ENCODE measurements around the gene WWOX. TPM values are rescaled to one million over a fixed set of nuclear protein-coding genes. Genes with fewer than 3 reads are reported as not detected.

The WWOX gene
- total and polyA plus RNA-seq, 2 of the 4 experiments (the other 2 are of a cell fraction) = 2.7 to 5.4 TPM

- no peak for ATAC-seq (ENCODE audit: low read depth)
- H3K56ac ChIP-seq (ENCODE audit: extremely low read depth, insufficient read depth, low read length) = no peak overlapping the region
- H2BK15ac ChIP-seq (ENCODE audit: low read depth, low read length) = no peak overlapping the region
- no peak overlapping the region for H3K9ac ChIP-seq (ENCODE audit: low read depth, low read length)
- H4K8ac ChIP-seq (ENCODE audit: low read depth in 2 of 2, low read length in 2 of 2) = no peak overlapping the region
- H3K23ac ChIP-seq (ENCODE audit: low read depth, low read length) = no peak overlapping the region
- H3K14ac ChIP-seq (replicated peaks; ENCODE audit: low read depth, low read length) = no peak overlapping the region
- H2BK20ac ChIP-seq (ENCODE audit: low read depth, low read length) = no peak overlapping the region
- peaks cover 24% of the 10 kb centered on the region for H3K9me3 ChIP-seq (ENCODE audit: control insufficient read depth, insufficient read depth, low read length)
- H3K27me3 ChIP-seq (ENCODE audit: control insufficient read depth, insufficient read depth, low read length) = no peaks in the 10 kb centered on the region
- no peaks in the 10 kb centered on the region for H4K20me1 ChIP-seq (ENCODE audit: insufficient read depth, low read length)
- no peak overlapping the region for H2AK5ac ChIP-seq (ENCODE audit: low read depth, low read length)
- dilution Hi-C loops (cut with HindIII; ENCODE audit: low sequenced_read_pairs, unreplicated experiment) = no loop called here
- ChIA-PET CTCF (no interaction called here), POLR2A (ENCODE audit: unreplicated experiment) (no interaction called here)
- in situ Hi-C loops (cut with MboI; ENCODE audit: low sequenced_read_pairs) = no loop called here
- H4K91ac ChIP-seq (ENCODE audit: insufficient read depth, low read depth, low read length) = no peak overlapping the region
- no peak overlapping the region for H2BK5ac ChIP-seq (ENCODE audit: low read depth, low read length, poor library complexity, severe bottlenecking)
- DNase-seq = no peak
- no peak for TF ChIP-seq MXI1 (IDR thresholded peaks at IDR 0.05; ENCODE audit: borderline replicate concordance, low read depth, low read length)
- TF ChIP-seq RCOR1 (IDR thresholded peaks at IDR 0.05; ENCODE audit: insufficient replicate concordance, low read length) = no peak
- TF ChIP-seq RAD21 (IDR thresholded peaks at IDR 0.05; ENCODE audit: low read length) = no peak
- no peak for TF ChIP-seq MAFK (IDR thresholded peaks at IDR 0.05; ENCODE audit: low read depth, low read length)
- TF ChIP-seq SMC3 (IDR thresholded peaks at IDR 0.05; ENCODE audit: low read depth, low read length) = no peak
- no peak for TF ChIP-seq MAZ (IDR thresholded peaks at IDR 0.05; ENCODE audit: borderline replicate concordance, low read depth, low read length)
- no peak for TF ChIP-seq CTCF (conservative IDR thresholded peaks at IDR 0.05; ENCODE audit: low read depth, low read length)
- no peaks in the 10 kb centered on the region for H3K4me1 ChIP-seq (ENCODE audit: control insufficient read depth, insufficient read depth, low read length)
- no peak overlapping the region for H2AFZ ChIP-seq (replicated peaks; ENCODE audit: low read length, poor library complexity)
- no peak overlapping the region for H3K18ac ChIP-seq (ENCODE audit: low read depth, low read length)
- H3K27ac ChIP-seq (ENCODE audit: insufficient read depth, low read length) = no peak overlapping the region
- no peak overlapping the region for H4K5ac ChIP-seq (ENCODE audit: low read depth, low read length)
- WGBS, 2 experiments (ENCODE audit: extremely low coverage in 2 of 2, insufficient read length in 1 of 2) = 80% methylated on average over 1 of the region's 8 CpGs; no CpG with 5 or more reads in 1 of the 2 experiments
- H2AK9ac ChIP-seq (replicated peaks; ENCODE audit: low read depth, low read length, poor library complexity) = no peak overlapping the region
- BruUV-seq (replicated peaks) = no TSS peak
- no peaks in the 10 kb centered on the region for H3K9me1 ChIP-seq (ENCODE audit: insufficient read depth, low read length)
- H3K4ac ChIP-seq (ENCODE audit: low read depth, low read length) = no peak overlapping the region
- intact Hi-C loops (cut with micrococcal nuclease) = no loop called here
- no peak overlapping the region for H3K4me3 ChIP-seq (ENCODE audit: insufficient read depth, low read depth, low read length)
- no peak overlapping the region for H3K4me2 ChIP-seq (ENCODE audit: low read depth, low read length)
- no peaks in the 10 kb centered on the region for H3K36me3 ChIP-seq (ENCODE audit: control insufficient read depth, insufficient read depth, low read length)
- H3K79me1 ChIP-seq (ENCODE audit: low read depth in 1 of 2, low read length in 2 of 2) = no peaks in the 10 kb centered on the region
- H2BK120ac ChIP-seq (ENCODE audit: low read depth, low read length) = no peak overlapping the region
Observed at GRCh38 chr16:78389009-78389498, 289.6 kb downstream of the WWOX start.
